Activated CD4-positive, alpha-beta T cell treated with anti-CD3 and anti-CD28 coated beads for 36 hours (primary cell): Measurements from ENCODE around the gene YY1. TPM values are rescaled to one million over a fixed set of nuclear protein-coding genes. Genes with fewer than 3 reads are reported as not detected.

ENCODE experiments used
- ATAC-seq: fragments of 200-7000 bp; cut with Tn5 transposase; one replicate; pipeline ENCODE4 v1.10.0; 2021; ENCODE audit warnings: mild to moderate bottlenecking, moderate library complexity
- CTCF ChIA-PET: fragments of 350-600 bp; sonication (Branson Sonifier 250); formaldehyde crosslinking; loops from one replicate; lab custom pipeline; 2021; ENCODE audit warnings: antibody characterized with exemption; lab: Charles Lee
- POLR2A ChIA-PET: fragments of 350-600 bp; sonication (Branson Sonifier 250); formaldehyde crosslinking; loops from one replicate; lab custom pipeline; 2021; ENCODE audit warnings: antibody characterized with exemption, inconsistent platforms; lab: Charles Lee
- DNase-seq: peaks from one replicate; pipeline ENCODE4 v3.0.0-alpha.2; 2020
- H3K27ac Mint-ChIP-seq: one replicate; pipeline ENCODE4 v1.8.0; 2021; ENCODE audit warnings: mixed read lengths
- H3K27me3 Mint-ChIP-seq: one replicate; pipeline ENCODE4 v1.8.0; 2021; ENCODE audit warnings: mixed read lengths
- H3K36me3 Mint-ChIP-seq: one replicate; pipeline ENCODE4 v1.8.0; 2021; ENCODE audit warnings: low read depth, mixed read lengths
- H3K4me1 Mint-ChIP-seq: one replicate; pipeline ENCODE4 v1.8.0; 2021; ENCODE audit warnings: mixed read lengths
- H3K4me3 Mint-ChIP-seq: one replicate; pipeline ENCODE4 v1.8.0; 2021; ENCODE audit warnings: mild to moderate bottlenecking, moderate library complexity, mixed read lengths
- H3K9me3 Mint-ChIP-seq: one replicate; pipeline ENCODE4 v1.8.0; 2021; ENCODE audit warnings: low read depth, mixed read lengths
- intact Hi-C, 2 experiments: fragments of 100-400 bp; cut with DNase I in 1 of 2; cut with micrococcal nuclease in 1 of 2; formaldehyde crosslinking; loops; one replicate each; pipeline versions ENCODE4 v1.14.2 to v1.15.1; 2022 to 2024; cut with DNase I, micrococcal nuclease
- total RNA-seq, 2 experiments: library from RNA; stranded (reverse); gene quantifications; one replicate each; pipeline ENCODE4 v1.2.3, GENCODE V29; 2021

YY1 gene
- total RNA-seq, 2 experiments from 2014 or later: 99.7 to 104 TPM

DNA sequence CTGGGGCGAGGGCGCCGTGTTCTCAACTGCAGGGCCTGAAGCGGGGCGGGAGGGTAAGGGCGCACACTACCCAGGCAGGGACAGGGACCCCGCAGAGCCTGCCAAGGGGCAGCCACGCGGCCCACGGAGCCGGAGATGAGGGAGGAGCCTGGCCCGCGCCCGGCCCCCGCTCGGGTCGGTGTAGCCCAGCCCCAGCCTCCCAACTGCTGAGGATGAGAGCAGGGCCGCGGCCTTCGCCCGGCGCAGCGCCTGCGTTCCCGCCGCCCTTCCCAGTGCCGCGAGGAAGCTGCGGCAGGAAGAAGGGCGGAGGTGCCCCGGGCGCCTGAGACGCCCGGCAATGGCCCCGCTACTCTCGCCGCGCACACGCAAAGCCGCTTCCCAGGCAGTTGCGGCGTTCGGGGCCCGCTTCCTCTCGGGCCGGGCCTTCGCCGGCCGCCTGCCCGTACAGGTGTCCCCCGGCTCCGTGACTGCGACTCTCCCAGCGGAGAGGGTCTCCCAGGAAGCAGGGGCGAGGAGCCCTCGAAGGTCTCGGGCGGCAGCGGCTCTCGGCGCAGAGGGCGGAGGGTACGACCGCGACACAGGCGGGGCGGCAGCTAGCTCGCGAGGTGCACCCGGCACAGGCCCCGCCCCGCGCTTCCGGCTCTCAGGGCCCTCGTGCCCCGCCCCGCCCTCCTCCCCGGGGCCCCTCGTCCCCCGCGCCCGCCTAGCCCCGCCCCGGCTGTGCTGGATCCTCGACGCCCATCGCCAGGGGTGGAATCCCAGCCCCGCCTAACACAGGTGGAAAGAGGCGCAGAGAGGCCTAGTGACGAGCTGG, 24.8 kb upstream of the YY1 start:
- Mint-ChIP-seq H3K9me3 (no peaks in the 10 kb centered on the region), H3K4me1 (peaks cover 23% of the 10 kb centered on the region), H3K27me3 (no peaks in the 10 kb centered on the region), H3K36me3 (no peaks in the 10 kb centered on the region), H3K27ac (peak overlapping the region; percentile 87), H3K4me3 (peak overlapping the region; percentile 79)
- ATAC-seq (peak; percentile 96), DNase-seq (peak; percentile 97)
- intact Hi-C loops: loop anchor here (1.0 to 2.0 kb wide), 9 partner anchors 21 to 733 kb away; partner anchors contain the start of genes CCNK (in 1 of the 2), CYP46A1 (in 1 of the 2), DEGS2 (in 1 of the 2) and WDR25 (in 1 of the 2)
- POLR2A ChIA-PET: interaction anchor here (0.5 to 1.3 kb wide), 5 partner anchors 9 to 243 kb away, joined by 3 to 5 read pairs (median 3); partner anchors contain the start of gene SLC25A29
- CTCF ChIA-PET: interaction anchor here (0.7 to 3.4 kb wide), 9 partner anchors 8 to 161 kb away, joined by 3 to 16 read pairs (median 4); a partner anchor contains a TSS

DNA sequence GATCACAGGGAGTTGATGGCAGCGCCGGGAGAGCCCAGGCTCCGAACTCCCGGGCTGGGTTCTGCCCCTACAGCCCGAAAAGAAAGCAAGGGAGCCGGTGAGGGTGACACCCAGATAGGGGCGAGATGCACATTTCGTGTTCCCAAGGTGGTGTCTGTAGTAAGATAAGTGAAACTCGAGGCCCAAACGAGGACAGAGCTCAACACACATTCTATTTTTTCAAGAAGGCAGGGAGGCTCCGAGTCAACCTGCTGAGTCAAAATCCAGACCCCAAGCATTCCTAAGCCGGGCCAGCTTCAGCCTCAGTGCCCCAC, 24.2 kb upstream of the YY1 start:
- Mint-ChIP-seq H3K27me3 (no peaks in the 10 kb centered on the region), H3K27ac (peak overlapping the region; percentile 87), H3K36me3 (no peaks in the 10 kb centered on the region), H3K9me3 (no peaks in the 10 kb centered on the region), H3K4me1 (peaks cover 23% of the 10 kb centered on the region), H3K4me3 (peak overlapping the region; percentile 79)
- POLR2A ChIA-PET: interaction anchor here (1.0 to 1.3 kb wide), 2 partner anchors 9 to 21 kb away, joined by 3 to 5 read pairs; no protein-coding TSS in a partner anchor
- ATAC-seq: no peak
- DNase-seq: no peak
- intact Hi-C loops: loop anchor here (1.0 to 2.0 kb wide), 9 partner anchors 21 to 733 kb away; partner anchors contain the start of genes CCNK (in 1 of the 2), CYP46A1 (in 1 of the 2), DEGS2 (in 1 of the 2) and WDR25 (in 1 of the 2)
- CTCF ChIA-PET: interaction anchor here (0.7 to 3.4 kb wide), 10 partner anchors 8 to 161 kb away, joined by 3 to 16 read pairs (median 4); a partner anchor contains a TSS

DNA sequence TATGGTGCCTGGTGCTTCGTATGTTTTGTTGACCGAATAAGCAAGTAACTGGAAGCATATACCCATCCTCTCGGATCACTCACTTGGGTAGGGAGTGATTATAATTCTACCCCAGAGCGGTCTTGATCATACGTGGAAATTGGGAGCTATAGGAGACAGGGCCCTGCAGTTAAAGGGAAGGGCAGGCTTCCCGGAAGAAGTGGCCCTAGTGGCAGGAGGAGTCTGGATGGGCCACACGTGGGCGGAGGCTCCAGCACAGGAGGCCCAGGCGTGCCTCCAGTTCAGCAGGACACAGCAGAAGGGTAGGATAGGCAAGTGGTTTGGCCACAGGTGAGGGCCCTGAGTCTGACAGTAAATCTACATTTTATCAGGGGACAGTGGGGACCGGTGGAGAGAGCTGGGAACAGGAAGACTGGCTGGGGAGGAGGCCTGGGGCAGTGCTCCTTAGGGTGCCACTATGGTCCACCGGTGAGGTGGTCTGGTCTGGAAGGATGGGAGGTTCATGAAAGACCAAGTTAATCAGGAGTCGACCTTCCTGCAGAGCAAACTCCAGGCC, 23.5 kb upstream of the YY1 start:
- intact Hi-C loops: loop anchor here in 1 of 2 experiments (2.0 kb wide), 2 partner anchors 57 to 613 kb away; partner anchors contain the start of gene DEGS2
- POLR2A ChIA-PET: interaction anchor here (1.3 kb wide), 1 partner anchor 22 kb away, joined by 5 read pairs; no protein-coding TSS in a partner anchor
- H3K36me3 Mint-ChIP-seq: no peaks in the 10 kb centered on the region

DNA sequence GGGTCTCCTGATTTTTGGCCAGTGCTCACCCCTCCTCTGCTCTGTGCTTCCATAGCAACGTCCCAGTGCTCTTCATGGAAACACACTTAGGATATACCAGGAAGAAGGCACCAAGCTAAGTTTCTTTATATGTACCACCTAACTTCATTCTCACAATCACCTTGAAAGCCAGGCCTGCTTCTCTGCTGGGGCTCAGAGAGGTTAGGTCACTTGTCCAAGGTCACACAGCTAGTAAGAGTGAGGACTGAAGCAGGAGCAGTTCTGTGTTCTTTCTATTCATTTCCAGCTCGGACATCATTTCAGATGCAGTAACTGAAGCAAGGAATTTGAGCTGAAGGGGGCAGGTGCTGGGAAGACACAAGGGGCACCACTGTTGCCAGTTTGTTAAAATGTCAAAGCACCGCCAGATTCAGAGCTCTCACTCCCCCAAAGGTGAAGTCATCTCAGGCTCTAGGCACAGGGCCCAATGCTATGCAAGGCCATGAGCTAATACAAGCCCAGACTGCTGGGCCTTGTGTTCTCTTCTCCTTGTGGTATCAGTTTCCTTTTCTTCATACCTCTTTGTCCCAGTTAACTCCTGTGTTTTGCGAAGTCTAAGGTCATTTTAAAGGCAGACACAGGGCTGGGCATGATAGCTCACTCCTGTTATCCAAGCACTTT, 19.7 kb upstream of the YY1 start:
- no peaks in the 10 kb centered on the region for H3K9me3 Mint-ChIP-seq
- ChIA-PET POLR2A (interaction anchor here (0.7 to 0.9 kb wide), 2 partner anchors 20 to 34 kb away, joined by 3 to 6 read pairs; partner anchors contain the start of gene YY1), CTCF (interaction anchor here (0.6 to 5.8 kb wide), 7 partner anchors 11 to 148 kb away, joined by 3 to 55 read pairs (median 4); no protein-coding TSS in a partner anchor)
- no peak for ATAC-seq
- peaks cover 8% of the 10 kb centered on the region for H3K4me1 Mint-ChIP-seq
- no peak overlapping the region for H3K4me3 Mint-ChIP-seq
- H3K27ac Mint-ChIP-seq: peak overlapping the region; percentile 16
- no peaks in the 10 kb centered on the region for H3K27me3 Mint-ChIP-seq
- DNase-seq: peak; percentile 22
- no peaks in the 10 kb centered on the region for H3K36me3 Mint-ChIP-seq
- intact Hi-C loops: no loop called here

More for the DNA sequence above, 23.5 kb upstream of the YY1 start:
- Mint-ChIP-seq H3K27me3 (no peaks in the 10 kb centered on the region), H3K27ac (peak overlapping the region; percentile 87), H3K4me3 (peak overlapping the region; percentile 79), H3K4me1 (peaks cover 23% of the 10 kb centered on the region), H3K9me3 (no peaks in the 10 kb centered on the region)
- DNase-seq (no peak), ATAC-seq (no peak)
- CTCF ChIA-PET: interaction anchor here (0.6 to 3.4 kb wide), 10 partner anchors 7 to 1596 kb away, joined by 3 to 16 read pairs (median 4); a partner anchor contains a TSS

DNA sequence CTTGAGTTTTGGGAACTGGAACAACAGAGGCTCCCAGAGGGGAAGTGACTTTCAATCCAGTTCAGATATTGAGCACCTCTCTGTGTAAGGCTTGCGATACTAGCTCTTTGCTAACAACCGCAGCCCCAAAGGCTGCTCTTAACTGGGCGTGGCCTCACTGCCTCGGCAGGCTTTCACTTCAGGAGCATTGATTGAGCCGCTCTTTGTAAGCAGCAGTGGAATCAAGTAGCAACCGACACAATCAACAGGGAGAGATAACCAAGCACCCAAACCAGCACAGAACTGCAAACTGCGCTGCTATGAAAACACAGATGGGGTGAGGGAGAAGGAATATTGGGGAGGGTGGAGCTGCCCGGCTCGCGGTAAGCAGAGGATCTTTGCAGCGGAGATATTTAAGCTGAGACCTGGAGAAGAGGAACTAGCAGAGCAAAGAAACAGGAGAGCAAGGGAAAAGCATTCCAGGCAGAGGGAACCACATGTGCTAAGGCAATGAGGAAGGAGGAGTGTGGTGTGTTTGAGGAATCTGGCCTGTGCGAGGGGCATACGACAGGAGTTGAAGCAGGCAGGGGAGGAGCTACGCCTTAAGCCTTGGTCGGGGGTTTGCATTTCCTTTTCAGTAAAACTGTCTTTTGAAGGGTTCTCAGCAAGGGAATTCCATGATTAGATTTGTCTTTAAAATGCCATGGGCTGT, 17.3 kb upstream of the YY1 start:
- Mint-ChIP-seq H3K4me3 (no peak overlapping the region), H3K27me3 (no peaks in the 10 kb centered on the region)

DNA sequence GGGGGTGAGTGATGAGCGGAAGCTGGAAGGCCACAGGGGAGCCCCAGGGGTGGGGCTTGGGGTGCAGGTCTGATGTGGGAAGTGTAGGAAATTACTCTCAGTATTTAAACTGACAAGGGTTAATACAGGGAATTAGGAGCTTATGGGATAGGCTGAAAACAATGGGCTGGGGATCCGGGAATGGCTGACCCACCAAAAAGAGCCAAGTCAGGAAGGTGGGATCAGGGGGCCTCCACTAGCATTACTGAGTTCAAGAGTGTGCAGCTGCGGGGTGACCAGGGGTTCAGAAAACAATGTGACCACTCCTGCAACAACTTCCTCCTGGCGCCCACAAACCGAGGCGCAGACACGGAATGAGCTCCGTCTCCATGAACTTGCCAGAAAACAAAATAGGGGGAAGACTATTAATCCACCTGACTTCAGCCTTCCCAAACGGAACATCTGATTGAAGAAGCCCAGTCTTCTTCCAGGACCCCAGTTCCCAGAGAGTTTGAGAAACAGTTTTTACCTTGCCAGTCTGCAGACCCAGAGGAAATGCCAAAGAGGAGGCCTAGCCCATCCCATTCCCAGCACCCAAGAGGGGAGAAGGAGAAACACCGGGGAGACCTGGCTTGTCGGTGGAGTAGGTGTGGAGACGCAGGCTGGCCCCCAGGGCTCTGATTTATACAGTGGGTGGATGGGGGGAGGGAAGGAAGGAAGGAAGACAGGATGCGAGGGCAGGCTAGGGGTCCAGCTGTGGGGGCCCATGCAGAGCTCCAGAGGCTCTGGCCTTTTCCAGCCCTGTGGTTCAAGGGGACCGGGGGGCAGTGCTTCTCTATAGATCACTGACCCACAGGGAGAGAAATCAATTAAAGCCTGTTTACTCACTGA, 16.5 kb upstream of the YY1 start:
- CTCF ChIA-PET: interaction anchor here (0.6 to 5.8 kb wide), 11 partner anchors 8 to 1735 kb away, joined by 3 to 76 read pairs (median 7); no protein-coding TSS in a partner anchor
- POLR2A ChIA-PET: interaction anchor here (0.5 to 4.8 kb wide), 6 partner anchors 14 to 157 kb away, joined by 3 to 41 read pairs (median 6); partner anchors contain the start of gene EVL
- no peaks in the 10 kb centered on the region for H3K27me3 Mint-ChIP-seq
- no peaks in the 10 kb centered on the region for H3K9me3 Mint-ChIP-seq
- intact Hi-C loops: no loop called here
- no peaks in the 10 kb centered on the region for H3K36me3 Mint-ChIP-seq
- ATAC-seq (no peak), DNase-seq (peak; percentile 35)
- no peak overlapping the region for H3K27ac Mint-ChIP-seq
- no peak overlapping the region for H3K4me3 Mint-ChIP-seq
- peaks cover 7% of the 10 kb centered on the region for H3K4me1 Mint-ChIP-seq

More for the DNA sequence above, 17.3 kb upstream of the YY1 start:
- ChIA-PET POLR2A (interaction anchor here (0.6 to 4.8 kb wide), 8 partner anchors 9 to 156 kb away, joined by 3 to 41 read pairs (median 4); partner anchors contain the start of gene EVL), CTCF (interaction anchor here (0.6 to 5.8 kb wide), 11 partner anchors 8 to 1735 kb away, joined by 3 to 76 read pairs (median 7); no protein-coding TSS in a partner anchor)
- Mint-ChIP-seq H3K36me3 (no peaks in the 10 kb centered on the region), H3K4me1 (peaks cover 7% of the 10 kb centered on the region), H3K9me3 (no peaks in the 10 kb centered on the region), H3K27ac (no peak overlapping the region)
- ATAC-seq: peak; percentile 93
- DNase-seq: peak; percentile 84
- intact Hi-C loops: loop anchor here (1.0 to 2.0 kb wide), 2 partner anchors 15 to 17 kb away; no protein-coding TSS in a partner anchor

DNA sequence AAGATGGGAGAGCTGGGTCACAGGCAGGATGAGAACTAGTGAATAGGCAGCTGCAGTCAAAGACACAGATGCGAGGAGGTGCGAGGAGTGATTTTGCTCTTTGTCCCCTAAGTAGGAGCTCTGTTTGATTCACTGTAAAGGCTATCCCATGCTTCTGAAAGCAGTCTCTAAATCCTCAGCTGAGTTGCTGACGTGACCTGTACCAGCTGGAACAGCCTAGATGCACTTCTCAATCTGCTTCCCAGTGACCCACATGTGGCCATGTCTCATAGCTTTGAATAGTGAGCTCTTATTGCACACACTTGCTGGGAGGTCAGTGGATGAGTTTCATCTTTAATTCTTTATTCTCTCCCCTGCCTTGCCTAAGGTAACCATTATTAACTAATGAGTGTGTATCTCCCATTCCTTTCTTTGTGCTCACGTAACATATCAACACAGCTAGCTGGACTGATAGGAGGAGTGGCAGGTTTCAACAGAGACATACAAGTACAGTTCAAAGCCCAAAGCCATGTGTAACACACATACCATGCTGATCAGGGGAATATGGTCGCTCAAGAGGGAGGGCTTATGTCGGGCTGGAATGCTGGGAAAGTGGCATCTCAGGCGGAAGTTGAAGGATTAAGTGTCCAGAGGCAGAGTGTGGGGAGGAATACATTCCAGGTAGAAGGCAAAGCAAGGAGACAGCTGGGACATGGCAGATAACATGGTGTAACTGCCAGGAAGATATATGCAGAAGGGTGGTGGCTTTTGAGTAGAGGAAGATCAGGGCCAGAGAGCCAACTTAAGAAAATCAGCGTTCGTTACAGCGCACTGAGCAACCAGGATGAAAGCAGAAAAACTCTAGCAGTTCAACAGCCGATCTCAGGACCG, 15.4 kb upstream of the YY1 start:
- H3K36me3 Mint-ChIP-seq: no peaks in the 10 kb centered on the region
- intact Hi-C loops: no loop called here
- CTCF ChIA-PET: interaction anchor here (0.5 to 5.8 kb wide), 12 partner anchors 7 to 1032 kb away, joined by 3 to 76 read pairs (median 3); no protein-coding TSS in a partner anchor
- H3K27ac Mint-ChIP-seq: peak overlapping the region; percentile 87
- POLR2A ChIA-PET: interaction anchor here (0.6 to 4.8 kb wide), 6 partner anchors 9 to 252 kb away, joined by 3 to 41 read pairs (median 3); no protein-coding TSS in a partner anchor
- no peaks in the 10 kb centered on the region for H3K9me3 Mint-ChIP-seq
- DNase-seq (peak; percentile 36), ATAC-seq (peak; percentile 14)
- H3K4me3 Mint-ChIP-seq: no peak overlapping the region
- peaks cover 7% of the 10 kb centered on the region for H3K4me1 Mint-ChIP-seq
- no peaks in the 10 kb centered on the region for H3K27me3 Mint-ChIP-seq

DNA sequence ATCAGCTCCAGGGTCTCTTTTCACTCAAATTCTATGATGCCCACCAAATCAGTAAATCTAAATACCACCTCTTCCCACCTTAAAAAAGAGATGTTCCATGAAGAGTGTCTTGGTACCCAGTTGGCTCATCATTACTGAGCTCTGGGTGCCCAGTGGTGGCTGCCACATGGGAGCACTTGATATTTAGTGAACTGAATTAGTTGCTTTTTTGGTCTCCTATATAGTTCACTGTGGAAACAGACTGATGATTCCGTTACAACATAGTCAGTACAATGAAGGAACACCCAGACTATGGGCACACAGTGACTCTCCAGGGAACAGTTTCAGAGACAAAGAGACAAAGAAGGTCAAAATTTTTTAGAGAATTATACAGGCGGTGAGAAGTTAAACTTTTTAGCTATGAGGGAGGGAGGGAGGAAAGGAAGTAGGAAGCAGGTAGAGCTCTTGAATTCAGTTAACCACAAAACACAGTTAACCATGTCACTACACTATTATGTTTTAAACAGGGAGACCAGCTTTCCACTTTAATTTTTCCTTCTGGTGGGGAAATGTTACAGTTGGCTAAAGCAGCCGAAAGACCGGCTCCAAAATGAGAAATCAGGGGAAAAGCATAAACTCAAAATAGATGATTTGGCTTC, 14.6 kb upstream of the YY1 start:
- Mint-ChIP-seq H3K4me3 (no peak overlapping the region), H3K9me3 (no peaks in the 10 kb centered on the region), H3K4me1 (peaks cover 7% of the 10 kb centered on the region), H3K27ac (peak overlapping the region; percentile 87), H3K27me3 (no peaks in the 10 kb centered on the region), H3K36me3 (no peaks in the 10 kb centered on the region)
- ATAC-seq (peak; percentile 11), DNase-seq (no peak)
- intact Hi-C loops: no loop called here
- POLR2A ChIA-PET: interaction anchor here (0.9 to 4.8 kb wide), 2 partner anchors 12 to 31 kb away, joined by 3 to 41 read pairs; no protein-coding TSS in a partner anchor
- CTCF ChIA-PET: interaction anchor here (0.6 to 5.8 kb wide), 16 partner anchors 9 to 278 kb away, joined by 3 to 76 read pairs (median 4); no protein-coding TSS in a partner anchor
